PC-9 (cell line): ENCODE data around the gene PAFAH1B1.

Experiments
- EZH2 ChIP-seq: fragments of 200-600 bp; sonication (generic); IDR thresholded peaks from 2 replicates; pipeline ENCODE4 v1.8.0; 2017; ENCODE audit warnings: antibody characterized with exemption, low read depth
- TF ChIP-seq, protein P1 (sequence below): fragments of 200-600 bp; sonication (generic); conservative IDR thresholded peaks from 2 replicates; pipeline ENCODE4 v1.6.1; 2017; ENCODE audit warnings: mixed run types, antibody characterized with exemption, mild to moderate bottlenecking, moderate library complexity

- TF ChIP-seq, protein P1, sequence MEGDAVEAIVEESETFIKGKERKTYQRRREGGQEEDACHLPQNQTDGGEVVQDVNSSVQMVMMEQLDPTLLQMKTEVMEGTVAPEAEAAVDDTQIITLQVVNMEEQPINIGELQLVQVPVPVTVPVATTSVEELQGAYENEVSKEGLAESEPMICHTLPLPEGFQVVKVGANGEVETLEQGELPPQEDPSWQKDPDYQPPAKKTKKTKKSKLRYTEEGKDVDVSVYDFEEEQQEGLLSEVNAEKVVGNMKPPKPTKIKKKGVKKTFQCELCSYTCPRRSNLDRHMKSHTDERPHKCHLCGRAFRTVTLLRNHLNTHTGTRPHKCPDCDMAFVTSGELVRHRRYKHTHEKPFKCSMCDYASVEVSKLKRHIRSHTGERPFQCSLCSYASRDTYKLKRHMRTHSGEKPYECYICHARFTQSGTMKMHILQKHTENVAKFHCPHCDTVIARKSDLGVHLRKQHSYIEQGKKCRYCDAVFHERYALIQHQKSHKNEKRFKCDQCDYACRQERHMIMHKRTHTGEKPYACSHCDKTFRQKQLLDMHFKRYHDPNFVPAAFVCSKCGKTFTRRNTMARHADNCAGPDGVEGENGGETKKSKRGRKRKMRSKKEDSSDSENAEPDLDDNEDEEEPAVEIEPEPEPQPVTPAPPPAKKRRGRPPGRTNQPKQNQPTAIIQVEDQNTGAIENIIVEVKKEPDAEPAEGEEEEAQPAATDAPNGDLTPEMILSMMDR: no peak
- no peak for TF ChIP-seq EZH2
Measured at GRCh38 chr17:2703181-2703580, 109.7 kb downstream of the PAFAH1B1 start.
